ACC112 (cell line): ENCODE data around the gene SLC26A4.

ENCODE experiments used
- H2AFZ ChIP-seq: fragments of 200-600 bp; sonication (generic); one replicate; pipeline ENCODE4 v1.6.0; 2017; ENCODE audit warnings: antibody characterized with exemption, low read length; ENCODE audit not compliant: unreplicated experiment
- H3K27ac ChIP-seq: fragments of 200-600 bp; sonication (generic); 2 replicates; pipeline ENCODE4 v1.5.1; 2014; ENCODE audit warnings: low read depth, mild to moderate bottlenecking, antibody characterized with exemption, low read length, moderate library complexity
- H3K27me3 ChIP-seq: fragments of 200-600 bp; sonication (generic); 2 replicates; pipeline ENCODE4 v1.6.1; 2014; ENCODE audit warnings: mild to moderate bottlenecking, antibody characterized with exemption, low read length, moderate library complexity, mixed read lengths; ENCODE audit not compliant: insufficient read depth
- H3K36me3 ChIP-seq: fragments of 200-600 bp; sonication (generic); 2 replicates; pipeline ENCODE4 v1.6.1; 2016; ENCODE audit warnings: mild to moderate bottlenecking, antibody characterized with exemption, low read length, moderate library complexity, mixed read lengths; ENCODE audit not compliant: insufficient read depth
- H3K4me1 ChIP-seq: fragments of 200-600 bp; sonication (generic); one replicate; pipeline ENCODE4 v1.6.1; 2016; ENCODE audit warnings: low read length, mixed read lengths; ENCODE audit not compliant: insufficient read depth, unreplicated experiment, control insufficient read depth
- H3K4me3 ChIP-seq: fragments of 200-600 bp; sonication (generic); 2 replicates; pipeline ENCODE4 v1.5.1; 2014; ENCODE audit warnings: mild to moderate bottlenecking, low read depth, low read length
- H3K79me2 ChIP-seq: fragments of 200-600 bp; sonication (generic); one replicate; pipeline ENCODE4 v1.6.0; 2016; ENCODE audit warnings: low read length; ENCODE audit not compliant: control insufficient read depth, unreplicated experiment, insufficient read depth

Gene SLC26A4

DNA sequence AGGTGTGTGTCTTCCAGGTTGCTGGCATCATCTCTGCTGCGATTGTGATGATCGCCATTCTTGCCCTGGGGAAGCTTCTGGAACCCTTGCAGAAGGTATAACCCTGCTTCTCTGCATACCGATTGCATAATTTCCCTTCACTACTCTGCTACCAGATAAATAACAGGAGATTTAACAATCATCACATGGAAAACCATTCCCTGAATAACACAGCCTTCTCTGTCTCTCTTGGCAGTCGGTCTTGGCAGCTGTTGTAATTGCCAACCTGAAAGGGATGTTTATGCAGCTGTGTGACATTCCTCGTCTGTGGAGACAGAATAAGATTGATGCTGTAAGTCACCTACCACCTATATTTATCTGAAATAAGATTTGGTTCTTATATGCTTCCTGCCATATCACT lies 33.8 kb downstream of the SLC26A4 start:
- Histone ChIP-seq H3K36me3 (no peaks in the 10 kb centered on the region), H3K4me1 (peaks cover 30% of the 10 kb centered on the region), H3K27me3 (no peaks in the 10 kb centered on the region), H3K4me3 (no peak overlapping the region), H2AFZ (no peak overlapping the region), H3K27ac (no peak overlapping the region), H3K79me2 (no peaks in the 10 kb centered on the region)

DNA sequence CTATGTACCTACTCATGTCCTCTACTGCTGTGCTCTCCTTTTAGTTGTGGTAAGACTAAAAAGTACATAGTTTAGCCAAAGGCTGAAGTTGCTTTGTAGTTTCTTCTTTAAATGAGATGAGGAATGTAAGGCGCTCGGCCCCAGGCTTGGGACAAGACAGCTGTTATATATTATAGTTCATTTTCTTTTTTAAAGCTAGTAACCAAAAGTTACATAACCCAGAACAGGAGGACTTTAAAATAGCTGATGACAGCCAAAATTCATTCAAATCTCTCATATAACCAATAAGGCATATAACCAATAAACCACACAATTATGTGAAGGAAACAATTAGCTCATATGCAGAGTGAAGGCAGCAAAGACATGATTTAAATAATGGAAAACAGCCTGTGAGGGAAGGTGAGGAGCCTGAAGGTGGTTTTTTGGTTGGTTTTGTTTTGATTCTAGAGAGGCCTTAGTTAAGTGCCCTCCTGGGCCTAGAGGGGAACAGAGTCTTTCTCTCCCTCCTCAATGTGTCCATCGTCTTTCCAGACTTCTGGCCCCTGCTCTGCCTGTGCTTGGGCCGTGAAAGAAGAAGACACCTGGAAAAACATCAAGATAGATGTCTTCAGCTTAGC lies 35.8 kb downstream of the SLC26A4 start:
- Histone ChIP-seq H3K79me2 (no peaks in the 10 kb centered on the region), H3K27ac (no peak overlapping the region), H3K36me3 (no peaks in the 10 kb centered on the region), H3K4me1 (peaks cover 20% of the 10 kb centered on the region), H3K27me3 (no peaks in the 10 kb centered on the region), H3K4me3 (no peak overlapping the region), H2AFZ (no peak overlapping the region)

DNA sequence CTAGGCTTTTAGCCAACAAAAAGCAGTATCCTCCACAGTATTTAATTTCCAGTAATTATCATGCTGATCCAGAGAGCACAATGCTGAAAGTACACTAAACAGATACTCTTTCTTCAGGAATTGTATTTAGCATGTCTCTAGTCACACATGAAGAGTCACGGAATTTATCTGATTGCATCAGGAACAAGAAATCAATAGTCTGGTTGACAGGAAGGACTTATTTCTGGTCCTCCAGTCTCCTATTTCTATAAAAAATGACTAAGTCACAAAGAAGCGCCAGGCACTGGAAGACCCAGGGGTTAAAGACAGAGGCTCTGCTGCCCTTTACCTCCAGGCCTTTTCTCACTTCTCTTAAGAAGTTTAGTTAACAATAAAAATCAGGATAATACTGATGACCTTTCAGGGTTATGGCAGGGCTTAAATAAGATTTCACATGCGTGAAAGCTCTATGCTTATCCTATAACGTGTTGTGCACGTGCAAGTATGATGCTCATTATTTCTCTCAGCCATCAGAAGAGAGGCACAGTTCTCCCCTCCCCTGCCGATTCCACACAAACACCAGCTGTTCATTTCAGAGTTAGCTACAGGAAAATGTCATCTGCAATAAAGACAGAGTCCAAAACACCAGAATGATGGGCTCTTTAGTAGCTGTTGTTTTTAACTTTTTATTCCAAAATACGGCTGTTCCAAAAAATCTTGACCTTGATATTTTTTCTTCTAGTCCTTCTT lies 36.9 kb downstream of the SLC26A4 start:
- H2AFZ ChIP-seq = no peak overlapping the region
- peaks cover 12% of the 10 kb centered on the region for H3K4me1 ChIP-seq
- H3K36me3 ChIP-seq = no peaks in the 10 kb centered on the region
- H3K27ac ChIP-seq = no peak overlapping the region
- H3K79me2 ChIP-seq = no peaks in the 10 kb centered on the region
- no peak overlapping the region for H3K4me3 ChIP-seq
- H3K27me3 ChIP-seq = no peaks in the 10 kb centered on the region

GRCh38 chr7:107700570-107700969 lies 39.9 kb downstream of the SLC26A4 start:
- H3K27ac ChIP-seq = no peak overlapping the region
- H3K79me2 ChIP-seq = no peaks in the 10 kb centered on the region
- no peaks in the 10 kb centered on the region for H3K36me3 ChIP-seq
- H3K4me3 ChIP-seq = no peak overlapping the region
- H2AFZ ChIP-seq = no peak overlapping the region
- H3K27me3 ChIP-seq = no peaks in the 10 kb centered on the region
- H3K4me1 ChIP-seq = no peaks in the 10 kb centered on the region

DNA sequence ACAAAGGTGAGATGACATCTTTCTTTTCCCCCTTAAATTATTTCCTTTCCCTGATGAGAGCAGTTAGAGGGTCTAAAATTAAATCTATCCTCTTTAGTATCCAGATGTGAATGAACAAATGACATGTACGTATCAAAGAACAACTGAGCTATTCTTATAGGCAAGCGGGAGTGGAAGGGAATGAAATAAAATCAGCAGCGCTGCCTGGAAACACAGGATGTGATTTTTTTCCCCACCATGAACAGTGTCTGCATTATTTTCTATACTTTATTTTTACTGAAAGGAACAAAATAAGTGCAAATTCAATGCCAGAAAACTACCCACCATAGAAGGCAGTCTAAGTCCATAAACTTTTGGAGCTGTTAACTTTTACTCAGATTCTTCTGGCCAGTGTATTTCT lies 40.6 kb downstream of the SLC26A4 start:
- H2AFZ ChIP-seq = no peak overlapping the region
- H3K36me3 ChIP-seq = no peaks in the 10 kb centered on the region
- no peak overlapping the region for H3K4me3 ChIP-seq
- no peaks in the 10 kb centered on the region for H3K4me1 ChIP-seq
- H3K27me3 ChIP-seq = no peaks in the 10 kb centered on the region
- H3K79me2 ChIP-seq = no peaks in the 10 kb centered on the region
- no peak overlapping the region for H3K27ac ChIP-seq

DNA sequence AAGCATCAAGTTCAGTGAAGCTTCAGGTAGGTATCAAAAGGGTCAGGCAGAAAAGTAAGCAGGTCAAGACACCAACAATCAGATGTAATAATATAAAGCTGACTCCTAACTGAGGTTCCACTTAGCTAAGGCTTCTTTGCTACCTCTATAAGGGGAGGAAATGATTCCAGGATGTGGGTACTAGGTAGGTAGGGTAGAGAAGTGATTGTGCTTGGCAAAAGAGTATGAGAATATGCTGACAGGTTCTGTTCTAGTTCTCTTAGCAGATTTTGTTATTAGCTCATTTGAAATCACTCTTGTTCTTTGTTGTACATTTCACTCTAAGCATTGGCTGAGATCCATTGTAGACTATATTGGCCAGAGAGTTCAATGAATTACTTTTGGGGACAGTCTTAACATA lies 42.6 kb downstream of the SLC26A4 start:
- Histone ChIP-seq H3K79me2 (no peaks in the 10 kb centered on the region), H3K36me3 (no peaks in the 10 kb centered on the region), H3K27me3 (no peaks in the 10 kb centered on the region), H3K4me3 (no peak overlapping the region), H3K27ac (no peak overlapping the region), H3K4me1 (no peaks in the 10 kb centered on the region), H2AFZ (no peak overlapping the region)

DNA sequence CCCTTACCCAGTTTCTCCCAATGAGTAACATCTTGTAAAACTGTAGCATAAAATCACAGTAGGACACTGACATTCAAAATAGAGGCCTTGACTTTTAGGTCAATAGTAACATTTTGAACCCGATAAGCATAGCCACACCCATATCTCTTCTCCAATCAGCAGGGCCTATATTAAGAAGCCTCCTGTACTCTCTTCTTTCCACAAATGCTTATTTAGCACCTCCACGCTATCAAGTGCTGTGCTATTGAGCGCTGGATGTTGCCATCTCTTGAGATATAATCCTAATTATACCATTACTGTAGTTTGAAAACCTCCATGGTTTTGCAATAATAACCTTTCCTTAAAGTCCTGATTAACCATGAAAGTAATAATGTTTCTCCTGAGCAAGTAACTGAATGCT lies 43.2 kb downstream of the SLC26A4 start:
- Histone ChIP-seq H3K4me3 (no peak overlapping the region), H3K79me2 (no peaks in the 10 kb centered on the region), H2AFZ (no peak overlapping the region), H3K27me3 (no peaks in the 10 kb centered on the region), H3K4me1 (no peaks in the 10 kb centered on the region), H3K27ac (no peak overlapping the region), H3K36me3 (no peaks in the 10 kb centered on the region)

DNA sequence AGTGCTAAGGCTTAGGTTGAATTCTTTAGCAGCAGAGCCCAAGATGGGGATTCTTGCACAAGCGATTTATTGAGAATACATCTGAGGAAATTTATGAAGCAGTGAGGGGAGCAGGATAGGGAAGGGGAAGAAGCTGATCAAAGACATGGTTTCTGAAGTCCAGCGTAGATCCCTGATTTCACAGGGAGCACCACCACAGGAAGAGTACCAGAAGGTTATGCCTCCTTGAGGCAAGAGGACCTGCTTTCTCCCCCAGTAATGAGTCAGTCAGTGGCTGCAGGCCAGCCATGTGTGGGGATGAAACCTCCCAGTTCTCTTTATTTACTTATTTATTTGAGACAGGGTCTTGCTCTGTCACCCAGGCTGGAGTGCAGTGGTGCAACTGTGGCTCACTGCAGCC lies 48.3 kb downstream of the SLC26A4 start:
- Histone ChIP-seq H3K79me2 (no peaks in the 10 kb centered on the region), H3K27ac (no peak overlapping the region), H3K36me3 (no peaks in the 10 kb centered on the region), H3K27me3 (no peaks in the 10 kb centered on the region), H2AFZ (no peak overlapping the region), H3K4me3 (no peak overlapping the region), H3K4me1 (no peaks in the 10 kb centered on the region)

GRCh38 chr7:107711301-107711700 lies 50.7 kb downstream of the SLC26A4 start:
- no peak overlapping the region for H3K4me3 ChIP-seq
- H2AFZ ChIP-seq = no peak overlapping the region
- no peaks in the 10 kb centered on the region for H3K27me3 ChIP-seq
- H3K27ac ChIP-seq = no peak overlapping the region
- H3K79me2 ChIP-seq = no peaks in the 10 kb centered on the region
- peaks cover 6% of the 10 kb centered on the region for H3K4me1 ChIP-seq
- H3K36me3 ChIP-seq = no peaks in the 10 kb centered on the region

DNA sequence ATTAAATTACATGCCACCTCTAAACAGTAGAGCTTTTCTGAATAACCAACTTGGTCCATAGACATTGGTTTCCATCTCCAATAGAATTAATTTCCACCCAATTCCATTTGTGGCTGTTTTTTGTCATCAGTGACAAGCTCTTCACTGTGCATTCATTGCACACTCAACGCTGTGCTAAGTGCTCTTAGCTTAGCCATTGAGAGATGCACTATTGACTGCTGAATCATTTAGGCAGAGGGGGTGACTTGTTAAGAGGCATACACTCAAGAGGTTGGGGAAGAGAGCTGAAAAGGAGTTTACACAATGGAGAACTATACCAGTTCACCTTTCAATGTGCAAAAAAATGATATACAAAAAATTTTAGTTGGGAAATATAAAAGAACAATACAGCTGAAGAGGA lies 51.4 kb downstream of the SLC26A4 start:
- H2AFZ ChIP-seq = no peak overlapping the region
- H3K79me2 ChIP-seq = no peaks in the 10 kb centered on the region
- no peak overlapping the region for H3K4me3 ChIP-seq
- peaks cover 6% of the 10 kb centered on the region for H3K4me1 ChIP-seq
- no peaks in the 10 kb centered on the region for H3K27me3 ChIP-seq
- no peaks in the 10 kb centered on the region for H3K36me3 ChIP-seq
- no peak overlapping the region for H3K27ac ChIP-seq

DNA sequence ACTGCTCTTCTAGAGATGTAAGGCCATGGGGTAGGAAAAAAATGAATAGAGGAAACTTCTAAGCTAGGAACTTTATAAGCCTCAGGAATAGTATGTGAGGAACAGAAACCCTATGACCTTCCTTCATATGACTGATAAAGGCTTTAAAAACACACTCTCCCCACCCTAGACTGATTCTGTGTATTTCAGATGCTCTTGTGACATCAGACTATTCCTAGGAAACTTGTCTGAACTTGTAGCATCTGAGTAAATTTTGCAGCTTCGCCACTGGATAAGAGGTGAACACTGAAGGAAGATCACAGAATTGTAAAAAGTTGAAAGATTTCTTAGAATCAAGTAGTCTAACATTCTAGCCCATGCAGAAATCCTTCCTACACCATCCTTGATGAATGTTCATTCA lies 52.3 kb downstream of the SLC26A4 start:
- no peak overlapping the region for H2AFZ ChIP-seq
- H3K27me3 ChIP-seq = no peaks in the 10 kb centered on the region
- no peaks in the 10 kb centered on the region for H3K36me3 ChIP-seq
- no peak overlapping the region for H3K27ac ChIP-seq
- H3K4me3 ChIP-seq = no peak overlapping the region
- no peaks in the 10 kb centered on the region for H3K79me2 ChIP-seq
- peaks cover 6% of the 10 kb centered on the region for H3K4me1 ChIP-seq
